Ishikawa (cell line): Measurements from ENCODE around the gene MYH16.

Source experiments
- CEBPB ChIP-seq: IDR thresholded peaks from 2 replicates; pipeline ENCODE4 v1.6.1; 2012
- CREB1 ChIP-seq: IDR thresholded peaks from 2 replicates; pipeline ENCODE4 v1.6.1; 2012; ENCODE audit warnings: low read depth
- EGR1 ChIP-seq: IDR thresholded peaks from 2 replicates; pipeline ENCODE4 v1.6.1; 2012
- EP300 ChIP-seq: IDR thresholded peaks from 2 replicates; pipeline ENCODE4 v1.6.1; 2012; ENCODE audit warnings: borderline replicate concordance
- FOXM1 ChIP-seq: IDR thresholded peaks from 2 replicates; pipeline ENCODE4 v1.6.1; 2012; ENCODE audit warnings: low read depth, borderline replicate concordance
- NFIC ChIP-seq: IDR thresholded peaks from 2 replicates; pipeline ENCODE4 v1.6.1; 2012
- RAD21 ChIP-seq: IDR thresholded peaks from 2 replicates; pipeline ENCODE4 v1.6.1; 2012; ENCODE audit warnings: low read depth
- TAF1 ChIP-seq: IDR thresholded peaks from 2 replicates; pipeline ENCODE4 v1.6.1; 2012; ENCODE audit warnings: low read depth, mild to moderate bottlenecking
- TCF12 ChIP-seq: IDR thresholded peaks from 2 replicates; pipeline ENCODE4 v1.6.1; 2012; ENCODE audit warnings: low read depth
- TEAD4 ChIP-seq: IDR thresholded peaks from 2 replicates; pipeline ENCODE4 v1.6.1; 2012
- YY1 ChIP-seq: IDR thresholded peaks from 2 replicates; pipeline ENCODE4 v1.6.1; 2012; ENCODE audit warnings: low read depth
- ZBTB7A ChIP-seq: IDR thresholded peaks from 2 replicates; pipeline ENCODE4 v1.6.1; 2012; ENCODE audit warnings: low read depth
- TF ChIP-seq, protein P1 (sequence below): IDR thresholded peaks from 2 replicates; pipeline ENCODE4 v1.6.1; 2012; ENCODE audit warnings: low read depth, mild to moderate bottlenecking
- TF ChIP-seq, protein P2 (sequence below): IDR thresholded peaks from 2 replicates; pipeline ENCODE4 v1.6.1; 2012
- TF ChIP-seq, protein P3 (sequence below): IDR thresholded peaks from 2 replicates; pipeline ENCODE4 v1.6.1; 2012

MYH16 gene

DNA sequence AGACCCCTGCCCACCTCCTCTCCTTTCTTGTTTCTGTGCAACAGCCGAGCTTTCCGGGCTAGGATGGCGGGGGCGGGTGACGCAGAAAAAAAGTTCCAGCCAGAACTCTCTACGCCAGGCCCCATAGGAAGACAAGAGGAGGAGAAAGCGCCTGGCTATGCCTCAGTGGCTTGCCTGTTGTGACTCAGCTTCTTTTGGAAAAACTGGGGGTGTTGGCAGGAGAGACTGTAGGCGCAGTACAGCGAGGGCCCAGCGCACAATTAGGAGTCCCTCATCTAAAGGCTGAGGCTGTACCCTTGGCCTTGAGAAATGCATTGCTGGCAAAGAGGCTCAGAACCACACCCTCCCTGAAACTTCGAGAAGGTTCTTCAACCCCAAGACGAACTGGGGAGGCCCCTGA, 36.7 kb upstream of the MYH16 start:
- no peak for TF ChIP-seq TCF12
- no peak for TF ChIP-seq EGR1
- TF ChIP-seq ZBTB7A: no peak
- TF ChIP-seq, protein P1, sequence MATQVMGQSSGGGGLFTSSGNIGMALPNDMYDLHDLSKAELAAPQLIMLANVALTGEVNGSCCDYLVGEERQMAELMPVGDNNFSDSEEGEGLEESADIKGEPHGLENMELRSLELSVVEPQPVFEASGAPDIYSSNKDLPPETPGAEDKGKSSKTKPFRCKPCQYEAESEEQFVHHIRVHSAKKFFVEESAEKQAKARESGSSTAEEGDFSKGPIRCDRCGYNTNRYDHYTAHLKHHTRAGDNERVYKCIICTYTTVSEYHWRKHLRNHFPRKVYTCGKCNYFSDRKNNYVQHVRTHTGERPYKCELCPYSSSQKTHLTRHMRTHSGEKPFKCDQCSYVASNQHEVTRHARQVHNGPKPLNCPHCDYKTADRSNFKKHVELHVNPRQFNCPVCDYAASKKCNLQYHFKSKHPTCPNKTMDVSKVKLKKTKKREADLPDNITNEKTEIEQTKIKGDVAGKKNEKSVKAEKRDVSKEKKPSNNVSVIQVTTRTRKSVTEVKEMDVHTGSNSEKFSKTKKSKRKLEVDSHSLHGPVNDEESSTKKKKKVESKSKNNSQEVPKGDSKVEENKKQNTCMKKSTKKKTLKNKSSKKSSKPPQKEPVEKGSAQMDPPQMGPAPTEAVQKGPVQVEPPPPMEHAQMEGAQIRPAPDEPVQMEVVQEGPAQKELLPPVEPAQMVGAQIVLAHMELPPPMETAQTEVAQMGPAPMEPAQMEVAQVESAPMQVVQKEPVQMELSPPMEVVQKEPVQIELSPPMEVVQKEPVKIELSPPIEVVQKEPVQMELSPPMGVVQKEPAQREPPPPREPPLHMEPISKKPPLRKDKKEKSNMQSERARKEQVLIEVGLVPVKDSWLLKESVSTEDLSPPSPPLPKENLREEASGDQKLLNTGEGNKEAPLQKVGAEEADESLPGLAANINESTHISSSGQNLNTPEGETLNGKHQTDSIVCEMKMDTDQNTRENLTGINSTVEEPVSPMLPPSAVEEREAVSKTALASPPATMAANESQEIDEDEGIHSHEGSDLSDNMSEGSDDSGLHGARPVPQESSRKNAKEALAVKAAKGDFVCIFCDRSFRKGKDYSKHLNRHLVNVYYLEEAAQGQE: no peak
- no peak for TF ChIP-seq TAF1
- TF ChIP-seq FOXM1: no peak
- TF ChIP-seq NFIC: no peak
- no peak for TF ChIP-seq EP300
- TF ChIP-seq, protein P2, sequence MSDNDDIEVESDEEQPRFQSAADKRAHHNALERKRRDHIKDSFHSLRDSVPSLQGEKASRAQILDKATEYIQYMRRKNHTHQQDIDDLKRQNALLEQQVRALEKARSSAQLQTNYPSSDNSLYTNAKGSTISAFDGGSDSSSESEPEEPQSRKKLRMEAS: no peak
- TF ChIP-seq, protein P3, sequence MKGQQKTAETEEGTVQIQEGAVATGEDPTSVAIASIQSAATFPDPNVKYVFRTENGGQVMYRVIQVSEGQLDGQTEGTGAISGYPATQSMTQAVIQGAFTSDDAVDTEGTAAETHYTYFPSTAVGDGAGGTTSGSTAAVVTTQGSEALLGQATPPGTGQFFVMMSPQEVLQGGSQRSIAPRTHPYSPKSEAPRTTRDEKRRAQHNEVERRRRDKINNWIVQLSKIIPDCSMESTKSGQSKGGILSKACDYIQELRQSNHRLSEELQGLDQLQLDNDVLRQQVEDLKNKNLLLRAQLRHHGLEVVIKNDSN: no peak
- no peak for TF ChIP-seq TEAD4

DNA sequence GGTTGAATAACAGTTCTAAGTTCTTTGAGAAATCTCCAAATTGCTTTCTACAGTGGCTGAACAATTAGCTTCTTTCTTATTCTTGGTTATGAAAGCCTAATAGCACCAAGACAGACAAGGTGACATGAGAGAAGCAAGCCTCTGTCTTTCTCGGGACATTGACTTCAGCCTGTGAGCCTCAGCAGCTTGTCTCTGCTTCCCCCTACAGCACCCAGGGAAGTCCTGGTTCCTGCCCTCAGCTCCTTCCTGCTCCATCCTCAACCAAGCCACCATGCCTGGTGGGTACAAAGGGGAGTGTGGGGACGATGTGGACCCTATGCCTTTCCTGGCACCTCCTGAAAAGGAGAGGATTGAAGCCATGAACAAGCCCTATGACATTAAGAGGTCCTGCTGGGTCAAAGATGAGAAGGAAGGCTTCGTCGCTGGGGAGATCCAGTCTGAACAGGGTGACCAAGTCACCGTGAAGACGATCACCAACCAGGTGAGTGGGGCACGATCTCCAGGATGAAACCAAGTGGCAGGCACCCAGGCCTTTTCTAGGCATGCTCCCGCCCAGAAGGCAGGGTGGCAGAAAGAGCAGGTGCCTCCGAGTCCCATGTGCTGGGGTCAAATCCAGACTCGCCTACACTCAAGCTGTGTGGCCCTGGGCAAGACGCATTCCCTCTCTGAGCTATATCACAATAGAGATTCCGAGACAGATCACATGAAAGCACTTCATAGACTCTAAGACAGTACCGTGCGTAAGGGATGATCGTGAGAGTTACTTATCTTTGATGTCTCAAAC, 33.9 kb upstream of the MYH16 start:
- TF ChIP-seq RAD21 (no peak), TAF1 (no peak), TCF12 (no peak), NFIC (no peak), EP300 (no peak), EGR1 (no peak), CREB1 (no peak)
- TF ChIP-seq, protein P3: no peak

DNA sequence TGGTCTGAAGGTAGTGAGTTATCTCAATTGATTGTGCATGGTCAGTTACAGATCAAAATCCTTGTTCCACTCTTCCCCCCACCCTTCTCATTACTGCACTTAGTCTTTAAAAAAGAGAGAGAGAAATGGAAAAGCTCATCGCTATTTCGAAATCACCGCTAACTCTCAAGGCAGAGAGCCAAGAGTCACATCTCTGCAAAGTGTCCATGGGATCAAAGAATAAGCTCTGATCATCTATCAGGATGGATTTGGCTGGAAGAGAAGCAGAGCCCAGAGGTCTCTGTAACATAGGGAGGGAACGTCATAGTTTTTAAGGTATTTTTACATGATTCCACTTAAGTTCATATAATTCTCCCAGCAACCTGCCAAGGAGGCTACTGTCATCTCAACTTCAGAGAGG, 30.0 kb upstream of the MYH16 start:
- TF ChIP-seq, protein P3: no peak
- TF ChIP-seq YY1 (no peak), CREB1 (no peak), CEBPB (no peak), NFIC (no peak), TAF1 (no peak)

DNA sequence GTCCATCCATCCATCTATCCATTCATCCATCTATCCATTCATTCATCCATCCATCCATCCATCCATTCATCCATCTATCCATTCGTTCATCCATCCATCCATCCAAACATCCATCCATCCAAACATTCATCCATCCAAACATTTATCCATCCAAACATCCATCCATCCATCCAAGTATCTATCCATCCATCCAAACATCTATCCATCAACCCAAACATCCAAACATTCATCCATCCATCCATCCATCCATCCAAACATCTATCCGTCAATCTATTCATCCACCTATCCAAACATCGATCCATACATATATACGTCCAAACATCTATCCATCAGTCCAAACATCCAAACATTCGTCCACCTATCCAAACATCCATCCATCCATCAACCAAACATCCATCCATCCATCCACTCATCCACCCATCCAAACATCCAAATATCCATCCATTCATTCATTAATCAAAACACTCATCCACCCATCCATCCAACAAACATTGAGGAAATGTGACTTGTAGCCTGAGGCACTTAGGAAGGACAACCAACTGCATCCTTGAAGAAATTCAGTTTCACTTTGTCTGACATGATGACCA, 28.8 kb upstream of the MYH16 start:
- TF ChIP-seq RAD21 (no peak), EP300 (no peak), TEAD4 (no peak), EGR1 (no peak), TCF12 (no peak), NFIC (no peak), ZBTB7A (no peak)
- TF ChIP-seq, protein P1: no peak
- TF ChIP-seq, protein P3: no peak

DNA sequence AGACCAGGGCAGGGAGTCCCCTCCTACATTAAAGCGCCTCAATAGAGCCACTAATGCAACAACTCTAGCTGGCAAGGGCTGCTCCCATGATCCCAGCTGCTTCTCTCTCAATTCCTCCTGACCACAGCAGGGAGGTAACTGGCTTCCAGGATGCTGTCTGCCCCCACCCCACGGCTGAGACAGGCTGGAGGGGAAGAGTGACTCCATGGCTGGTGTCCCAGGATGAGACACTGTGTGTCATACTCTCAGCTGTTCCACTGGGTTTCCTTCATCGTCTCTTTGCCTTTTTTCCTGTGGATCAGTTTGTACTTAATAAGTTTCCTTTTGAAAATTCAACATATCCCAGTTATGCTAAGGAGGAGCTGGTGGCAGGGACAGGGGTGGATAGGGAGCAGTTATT, 27.7 kb upstream of the MYH16 start:
- no peak for TF ChIP-seq CEBPB
- TF ChIP-seq TAF1: no peak
- TF ChIP-seq TEAD4: no peak
- TF ChIP-seq RAD21: no peak
- no peak for TF ChIP-seq ZBTB7A
- no peak for TF ChIP-seq YY1
- TF ChIP-seq, protein P3: no peak
- no peak for TF ChIP-seq EGR1
- TF ChIP-seq EP300: no peak
- no peak for TF ChIP-seq FOXM1
- TF ChIP-seq NFIC: no peak
- TF ChIP-seq, protein P1: no peak
- no peak for TF ChIP-seq TCF12
- no peak for TF ChIP-seq CREB1
